Lower lobe of right lung (tissue), 2 donors: Measurements from ENCODE around the gene TMX1. TPM values are rescaled to one million over a fixed set of nuclear protein-coding genes. Genes with fewer than 3 reads are reported as not detected.
"Not testable (repeated sequence)": the region's sequence is repeated elsewhere in the genome, so short reads cannot be mapped to it uniquely, and the experiment has no call there.

Source experiments
- ATAC-seq, 2 donors: fragments of 200-7000 bp; cut with Tn5 transposase; one replicate each; pipeline ENCODE4 v1.9.1; 2020 to 2022; ENCODE audit warnings: mild to moderate bottlenecking in 2 of 2, moderate library complexity in 2 of 2
- DNase-seq: peaks from one replicate; pipeline ENCODE4 v3.0.0-alpha.2; 2020
- H3K27ac ChIP-seq: fragments of 200-600 bp; one replicate; pipeline ENCODE4 v1.8.0; 2022
- H3K27me3 ChIP-seq: fragments of 200-600 bp; one replicate; pipeline ENCODE4 v1.8.0; 2022; ENCODE audit warnings: low read depth
- H3K36me3 ChIP-seq: fragments of 200-600 bp; one replicate; pipeline ENCODE4 v1.8.0; 2022; ENCODE audit warnings: mild to moderate bottlenecking
- H3K4me1 ChIP-seq: fragments of 200-600 bp; one replicate; pipeline ENCODE4 v1.8.0; 2022
- H3K4me3 ChIP-seq: fragments of 200-600 bp; one replicate; pipeline ENCODE4 v1.8.0; 2022; ENCODE audit warnings: mild to moderate bottlenecking
- H3K9me3 ChIP-seq: fragments of 200-600 bp; one replicate; pipeline ENCODE4 v1.8.0; 2022
- intact Hi-C: fragments of 100-400 bp; cut with DNase I; formaldehyde crosslinking; loops from one replicate; pipeline ENCODE4 v1.11.0; 2022
- total RNA-seq: library from RNA; stranded (reverse); fragmentation: NEBNext Ultra II Directional; extraction: Animal tissue kit (Norgen Biotek cat#: 25700); gene quantifications from one replicate; pipeline ENCODE4 v1.2.1, GENCODE V29; 2021
- TF ChIP-seq, protein P1 (sequence below): fragments of 200-600 bp; IDR thresholded peaks from one replicate; pipeline ENCODE4 v1.8.0; 2022; ENCODE audit warnings: antibody characterized with exemption, mild to moderate bottlenecking
- donor health status: DM: no; HTN: yes; CAD: no; lungs with severe emphysema.

Gene TMX1
- total RNA-seq, 1 donor from 2014 or later: 34.6 TPM

DNA sequence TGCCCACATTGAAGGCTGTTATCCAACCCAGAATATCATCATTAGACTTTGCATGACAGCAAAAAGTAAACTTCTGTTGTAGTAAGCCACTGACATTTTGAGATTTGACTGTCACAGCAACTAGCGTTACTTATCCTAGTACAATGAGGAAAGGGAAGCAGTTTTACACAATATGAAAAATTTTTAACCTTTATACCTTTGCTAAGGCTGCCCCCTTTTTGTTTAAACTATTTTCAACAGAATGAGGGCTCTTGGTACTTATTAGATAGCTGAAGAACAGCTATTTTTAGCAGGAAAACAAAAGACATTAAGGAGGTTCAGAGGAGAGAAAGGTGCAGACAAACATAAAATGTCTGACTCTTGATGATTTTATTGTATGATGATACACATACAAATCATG lies 23.4 kb upstream of the TMX1 start:
- TF ChIP-seq, protein P1, sequence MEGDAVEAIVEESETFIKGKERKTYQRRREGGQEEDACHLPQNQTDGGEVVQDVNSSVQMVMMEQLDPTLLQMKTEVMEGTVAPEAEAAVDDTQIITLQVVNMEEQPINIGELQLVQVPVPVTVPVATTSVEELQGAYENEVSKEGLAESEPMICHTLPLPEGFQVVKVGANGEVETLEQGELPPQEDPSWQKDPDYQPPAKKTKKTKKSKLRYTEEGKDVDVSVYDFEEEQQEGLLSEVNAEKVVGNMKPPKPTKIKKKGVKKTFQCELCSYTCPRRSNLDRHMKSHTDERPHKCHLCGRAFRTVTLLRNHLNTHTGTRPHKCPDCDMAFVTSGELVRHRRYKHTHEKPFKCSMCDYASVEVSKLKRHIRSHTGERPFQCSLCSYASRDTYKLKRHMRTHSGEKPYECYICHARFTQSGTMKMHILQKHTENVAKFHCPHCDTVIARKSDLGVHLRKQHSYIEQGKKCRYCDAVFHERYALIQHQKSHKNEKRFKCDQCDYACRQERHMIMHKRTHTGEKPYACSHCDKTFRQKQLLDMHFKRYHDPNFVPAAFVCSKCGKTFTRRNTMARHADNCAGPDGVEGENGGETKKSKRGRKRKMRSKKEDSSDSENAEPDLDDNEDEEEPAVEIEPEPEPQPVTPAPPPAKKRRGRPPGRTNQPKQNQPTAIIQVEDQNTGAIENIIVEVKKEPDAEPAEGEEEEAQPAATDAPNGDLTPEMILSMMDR: no peak
- intact Hi-C loops: no loop called here
- no peak for ATAC-seq

DNA sequence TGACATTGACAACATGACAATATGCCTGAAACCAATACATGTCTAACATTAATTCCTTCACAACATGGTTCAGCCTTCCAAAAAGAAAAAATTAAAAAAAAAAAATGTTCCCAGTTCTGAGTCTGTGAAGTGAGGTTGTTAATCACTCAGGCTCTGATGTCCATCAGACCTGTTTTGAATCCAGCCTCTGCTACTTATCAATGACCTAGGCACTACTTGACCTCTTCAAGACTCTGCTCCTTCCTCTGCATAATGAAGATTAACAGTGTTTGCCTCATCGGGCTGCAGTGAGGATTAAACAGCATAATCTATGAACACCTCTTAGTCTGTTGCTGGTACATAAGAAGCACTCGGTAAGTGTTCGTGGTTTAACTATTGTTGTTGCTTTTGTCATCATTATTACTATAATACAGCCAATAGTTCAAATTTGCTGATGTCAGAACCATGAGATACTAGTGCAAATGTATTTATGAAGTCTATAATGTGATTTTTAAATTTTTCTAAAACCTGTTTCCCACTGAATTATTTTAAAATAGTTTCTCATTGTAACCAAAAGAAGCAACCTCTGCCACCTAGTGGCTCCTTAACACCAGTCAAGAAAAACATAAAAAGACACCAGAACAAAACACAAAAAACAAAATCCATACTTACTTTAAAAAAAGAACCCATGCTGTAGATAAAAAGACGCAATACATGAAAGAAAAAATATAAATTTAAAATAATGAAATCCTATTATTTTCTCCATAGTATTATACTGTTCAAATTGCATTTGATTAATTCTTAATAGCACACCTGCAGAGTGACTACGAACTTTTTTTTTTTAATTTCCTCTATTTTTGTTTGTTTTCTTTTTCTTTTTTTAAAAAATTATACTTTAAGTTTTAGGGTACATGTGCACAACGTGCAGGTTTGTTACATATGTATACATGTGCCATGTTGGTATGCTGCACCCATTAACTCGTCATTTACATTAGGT lies 20.3 kb upstream of the TMX1 start:
- DNase-seq (no peak), ATAC-seq (no peak)
- intact Hi-C loops: no loop called here
- Histone ChIP-seq H3K9me3 (no peaks in the 10 kb centered on the region), H3K27ac (no peak overlapping the region), H3K27me3 (no peaks in the 10 kb centered on the region), H3K4me1 (no peaks in the 10 kb centered on the region), H3K4me3 (no peak overlapping the region), H3K36me3 (no peaks in the 10 kb centered on the region)
- TF ChIP-seq, protein P1: peak; percentile 52

More for the DNA sequence above, 23.4 kb upstream of the TMX1 start:
- Histone ChIP-seq H3K27me3 (no peaks in the 10 kb centered on the region), H3K4me3 (no peak overlapping the region), H3K27ac (no peak overlapping the region), H3K9me3 (no peaks in the 10 kb centered on the region), H3K36me3 (no peaks in the 10 kb centered on the region), H3K4me1 (no peaks in the 10 kb centered on the region)
- DNase-seq: no peak

DNA sequence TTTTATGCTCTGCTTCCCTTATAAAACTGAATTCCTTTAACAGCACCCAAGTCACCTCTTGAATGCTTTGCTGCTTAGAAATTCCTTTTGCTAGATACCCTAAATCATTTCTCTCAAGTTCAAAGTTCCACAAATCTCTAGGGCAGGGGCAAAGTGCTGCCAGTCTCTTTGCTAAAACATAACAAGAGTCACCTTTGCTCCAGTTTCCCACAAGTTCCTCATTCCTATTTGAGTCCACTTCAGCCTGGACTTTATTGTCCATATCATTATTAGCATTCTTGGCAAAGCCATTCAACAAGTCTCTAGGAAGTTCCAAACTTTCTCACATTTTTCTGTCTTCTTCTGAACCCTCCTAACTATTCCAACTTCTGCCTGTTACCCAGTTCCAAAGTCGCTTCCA lies 16.6 kb upstream of the TMX1 start:
- H3K27ac ChIP-seq, H3K9me3 ChIP-seq, H3K4me1 ChIP-seq, DNase-seq, H3K27me3 ChIP-seq, ATAC-seq, intact Hi-C loops, H3K4me3 ChIP-seq, H3K36me3 ChIP-seq: not testable (repeated sequence)

DNA sequence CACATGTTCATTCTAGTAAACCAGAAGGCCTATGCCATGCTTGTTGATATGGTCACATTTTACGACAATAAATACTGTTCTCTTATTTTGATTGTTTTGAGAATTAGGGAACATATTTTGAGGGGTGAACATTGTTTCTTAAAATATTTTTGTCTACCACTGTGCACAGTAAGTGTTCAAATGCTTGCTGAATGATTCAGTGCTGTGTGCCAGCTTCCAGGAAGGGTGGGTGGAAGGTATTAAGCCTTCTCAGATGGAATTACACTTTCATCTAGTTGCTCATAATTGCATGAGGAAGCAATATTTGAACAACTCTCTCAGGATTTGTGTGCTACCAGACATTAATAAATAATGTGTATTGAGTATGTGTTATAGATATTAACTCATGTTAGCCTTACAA lies 15.5 kb upstream of the TMX1 start:
- ATAC-seq: no peak
- no peak for DNase-seq
- no peak overlapping the region for H3K27ac ChIP-seq
- H3K9me3 ChIP-seq: no peaks in the 10 kb centered on the region
- H3K4me3 ChIP-seq: no peak overlapping the region
- H3K4me1 ChIP-seq: no peaks in the 10 kb centered on the region
- TF ChIP-seq, protein P1: no peak
- intact Hi-C loops: no loop called here
- no peaks in the 10 kb centered on the region for H3K27me3 ChIP-seq
- no peaks in the 10 kb centered on the region for H3K36me3 ChIP-seq

DNA sequence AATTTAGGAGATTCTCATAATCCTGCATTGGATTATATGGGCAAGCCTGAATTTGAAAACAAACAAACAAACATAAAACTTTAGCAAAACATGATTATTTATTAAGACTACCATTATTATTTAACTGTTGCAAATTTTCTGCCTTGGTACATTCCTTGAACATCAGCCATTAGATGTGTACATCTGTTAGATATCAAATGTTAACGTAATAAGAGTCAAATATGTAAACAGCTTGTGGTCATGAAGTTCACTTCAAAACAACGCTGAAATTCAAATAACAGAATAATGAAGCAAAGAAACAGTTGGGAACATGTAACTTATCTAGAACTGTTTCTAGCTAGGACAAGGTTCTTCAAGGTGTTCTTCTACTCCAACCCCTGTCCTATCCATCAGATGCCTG lies 14.3 kb upstream of the TMX1 start:
- intact Hi-C loops: no loop called here
- ATAC-seq (no peak), DNase-seq (no peak)
- TF ChIP-seq, protein P1: no peak
- Histone ChIP-seq H3K27me3 (no peaks in the 10 kb centered on the region), H3K4me3 (no peak overlapping the region), H3K4me1 (no peaks in the 10 kb centered on the region), H3K27ac (no peak overlapping the region), H3K9me3 (no peaks in the 10 kb centered on the region), H3K36me3 (no peaks in the 10 kb centered on the region)

DNA sequence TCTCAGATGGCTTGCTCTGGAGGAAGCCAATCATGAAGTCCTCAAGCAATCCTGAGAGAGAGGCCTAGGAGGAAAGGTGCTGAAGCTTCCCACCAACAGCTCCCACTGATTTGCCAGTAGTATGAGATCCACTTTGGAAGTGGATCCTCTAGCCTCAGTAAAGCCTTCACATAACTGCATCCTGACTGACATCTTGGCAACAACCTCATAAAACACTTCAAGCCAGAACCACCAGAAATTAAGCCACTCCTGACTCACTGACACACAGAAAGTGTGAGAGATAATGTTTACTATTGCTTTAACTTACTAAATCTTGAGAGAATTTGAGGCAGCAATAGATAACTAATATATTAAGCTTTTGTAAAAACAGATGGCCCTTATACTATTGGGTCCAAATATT lies 11.7 kb upstream of the TMX1 start:
- TF ChIP-seq, protein P1: no peak
- Histone ChIP-seq H3K36me3 (no peaks in the 10 kb centered on the region), H3K9me3 (no peaks in the 10 kb centered on the region), H3K4me1 (no peaks in the 10 kb centered on the region), H3K27me3 (no peaks in the 10 kb centered on the region), H3K27ac (no peak overlapping the region), H3K4me3 (no peak overlapping the region)
- DNase-seq (no peak), ATAC-seq (no peak)
- intact Hi-C loops: no loop called here
